H9 (cell line): Measurements from ENCODE around the gene GNPTAB. TPM values are rescaled to one million over a fixed set of nuclear protein-coding genes. Genes with fewer than 3 reads are reported as not detected.

ENCODE experiments used
- DNase-seq: peaks from one replicate; pipeline ENCODE4 v3.0.0-alpha.2; 2017
- H2AFZ ChIP-seq: one replicate; pipeline ENCODE4 v1.6.1; 2013; ENCODE audit warnings: mild to moderate bottlenecking, low read length, control low read depth, moderate library complexity
- H2AK5ac ChIP-seq: 2 replicates; pipeline ENCODE4 v1.6.1; 2013; ENCODE audit warnings: low read length, control low read depth, mixed read lengths; ENCODE audit not compliant: insufficient read length
- H2BK120ac ChIP-seq: one replicate; pipeline ENCODE4 v1.6.1; 2013; ENCODE audit warnings: low read depth, mild to moderate bottlenecking, low read length, control low read depth, inconsistent platforms; ENCODE audit not compliant: poor library complexity, severe bottlenecking
- H2BK12ac ChIP-seq: 2 replicates; pipeline ENCODE4 v1.6.1; 2013; ENCODE audit warnings: low read length, control low read depth, mixed read lengths, low read depth; ENCODE audit not compliant: insufficient read length
- H2BK15ac ChIP-seq: 2 replicates; pipeline ENCODE4 v1.6.1; 2013; ENCODE audit warnings: low read depth, low read length, control low read depth
- H2BK20ac ChIP-seq: one replicate; pipeline ENCODE4 v1.6.1; 2013; ENCODE audit warnings: low read depth, mild to moderate bottlenecking, low read length, control low read depth, inconsistent platforms; ENCODE audit not compliant: poor library complexity, severe bottlenecking
- H2BK5ac ChIP-seq: 2 replicates; pipeline ENCODE4 v1.6.1; 2013; ENCODE audit warnings: low read length, control low read depth, mixed read lengths; ENCODE audit not compliant: insufficient read length
- H3K14ac ChIP-seq: 2 replicates; pipeline ENCODE4 v1.6.1; 2013; ENCODE audit warnings: low read length, control low read depth; ENCODE audit not compliant: insufficient read depth
- H3K18ac ChIP-seq: 2 replicates; pipeline ENCODE4 v1.6.1; 2013; ENCODE audit warnings: low read depth, mild to moderate bottlenecking, mixed read lengths, low read length, control low read depth; ENCODE audit not compliant: insufficient read length
- H3K23ac ChIP-seq: 2 replicates; pipeline ENCODE4 v1.6.1; 2013; ENCODE audit warnings: low read length, control low read depth, mixed read lengths, low read depth; ENCODE audit not compliant: insufficient read length
- H3K23me2 ChIP-seq: 2 replicates; pipeline ENCODE4 v1.6.1; 2013; ENCODE audit warnings: low read depth, mild to moderate bottlenecking, mixed read lengths, low read length, control low read depth; ENCODE audit not compliant: insufficient read length, poor library complexity, severe bottlenecking
- H3K27ac ChIP-seq: 2 replicates; pipeline ENCODE4 v1.5.1; 2013; ENCODE audit warnings: low read length, control low read depth, mixed read lengths, low read depth; ENCODE audit not compliant: insufficient read length
- H3K27me3 ChIP-seq: 2 replicates; pipeline ENCODE4 v1.6.1; 2013; ENCODE audit warnings: low read length, control low read depth, inconsistent platforms; ENCODE audit not compliant: insufficient read depth
- H3K4ac ChIP-seq: 2 replicates; pipeline ENCODE4 v1.6.1; 2013; ENCODE audit warnings: low read depth, mild to moderate bottlenecking, control low read depth, inconsistent platforms, low read length, moderate library complexity
- H3K4me1 ChIP-seq: 2 replicates; pipeline ENCODE4 v1.6.1; 2013; ENCODE audit warnings: low read length, control low read depth, inconsistent platforms; ENCODE audit not compliant: insufficient read depth
- H3K4me2 ChIP-seq: 2 replicates; pipeline ENCODE4 v1.6.1; 2013; ENCODE audit warnings: low read length, control low read depth, mixed read lengths; ENCODE audit not compliant: insufficient read length, insufficient read depth
- H3K56ac ChIP-seq: 2 replicates; pipeline ENCODE4 v1.6.1; 2013; ENCODE audit warnings: low read depth, mild to moderate bottlenecking, mixed read lengths, low read length, control low read depth; ENCODE audit not compliant: insufficient read length
- H3K79me1 ChIP-seq: 2 replicates; pipeline ENCODE4 v1.6.1; 2013; ENCODE audit warnings: low read depth, mild to moderate bottlenecking, moderate library complexity, low read length, control low read depth, inconsistent platforms; ENCODE audit not compliant: insufficient read depth, poor library complexity, severe bottlenecking
- H3K79me2 ChIP-seq: 2 replicates; pipeline ENCODE4 v1.6.1; 2013; ENCODE audit warnings: low read length, control low read depth, inconsistent platforms; ENCODE audit not compliant: insufficient read depth
- H3K9ac ChIP-seq: 2 replicates; pipeline ENCODE4 v1.6.1; 2013; ENCODE audit warnings: low read length, control low read depth, mixed read lengths; ENCODE audit not compliant: insufficient read length; ENCODE audit errors: extremely low read depth
- H3K9me3 ChIP-seq: one replicate; pipeline ENCODE4 v1.6.1; 2013; ENCODE audit warnings: low read depth, low read length, inconsistent platforms; ENCODE audit not compliant: control insufficient read depth
- H3T11ph ChIP-seq: one replicate; pipeline ENCODE4 v1.6.1; 2013; ENCODE audit warnings: mild to moderate bottlenecking, low read length, control low read depth, inconsistent platforms
- H4K20me1 ChIP-seq: one replicate; pipeline ENCODE4 v1.6.1; 2013; ENCODE audit not compliant: control insufficient read depth, insufficient read length, insufficient read depth
- H4K5ac ChIP-seq: 2 replicates; pipeline ENCODE4 v1.6.1; 2013; ENCODE audit warnings: low read depth, mild to moderate bottlenecking, mixed read lengths, low read length, control low read depth; ENCODE audit not compliant: insufficient read length
- H4K8ac ChIP-seq: replicated peaks from 2 replicates; pipeline ENCODE4 v1.6.1; 2013; ENCODE audit warnings: low read length, control low read depth, mixed read lengths, low read depth; ENCODE audit not compliant: insufficient read length
- H4K91ac ChIP-seq: 2 replicates; pipeline ENCODE4 v1.6.1; 2013; ENCODE audit warnings: low read depth, mild to moderate bottlenecking, moderate library complexity, mixed read lengths, low read length, control low read depth; ENCODE audit not compliant: insufficient read length
- H3K27ac Mint-ChIP-seq, 3 experiments: 2 replicates in 2 of 3; 3 replicates in 1 of 3; pipeline ENCODE4 v1.8.0; 2020 to 2021; ENCODE audit warnings: mixed read lengths in 3 of 3, mild to moderate bottlenecking in 1 of 3, moderate library complexity in 1 of 3
- H3K27me3 Mint-ChIP-seq: 2 replicates; pipeline ENCODE4 v1.8.0; 2021; ENCODE audit warnings: low read depth, mild to moderate bottlenecking, moderate library complexity, mixed read lengths
- H3K36me3 Mint-ChIP-seq, 3 experiments: 2 replicates in 2 of 3; 3 replicates in 1 of 3; pipeline ENCODE4 v1.8.0; 2020 to 2021; ENCODE audit warnings: low read depth in 3 of 3, mixed read lengths in 3 of 3; ENCODE audit not compliant: insufficient read depth in 1 of 3
- H3K4me1 Mint-ChIP-seq, 2 experiments: 2 replicates each; pipeline ENCODE4 v1.8.0; 2020; ENCODE audit warnings: mixed read lengths in 2 of 2
- H3K4me3 Mint-ChIP-seq, 2 experiments: 2 replicates in 1 of 2; 3 replicates in 1 of 2; pipeline ENCODE4 v1.8.0; 2020 to 2021; ENCODE audit warnings: mild to moderate bottlenecking in 2 of 2, mixed read lengths in 2 of 2, moderate library complexity in 1 of 2
- H3K9me3 Mint-ChIP-seq, 2 experiments: 2 replicates in 1 of 2; 3 replicates in 1 of 2; pipeline ENCODE4 v1.8.0; 2020; ENCODE audit warnings: mild to moderate bottlenecking in 2 of 2, mixed read lengths in 2 of 2, moderate library complexity in 1 of 2
- WGBS: extraction: QIAGEN DNeasy Blood & Tissue Kit; methylation state at CpG from one replicate; pipeline ENCODE4 v1.1.7; 2013; ENCODE audit warnings: missing lambda C conversion rate, low lambda C conversion rate, mixed read lengths; ENCODE audit not compliant: insufficient read length; ENCODE audit errors: extremely low coverage; 5-methylcytosine and 5-hydroxymethylcytosine counted together
- total RNA-seq: library from RNA; stranded (reverse); gene quantifications from 2 replicates; pipeline ENCODE4 v1.2.1, GENCODE V29; 2021
- TF ChIP-seq, protein P1 (sequence below): fragments of 200-600 bp; sonication (generic); conservative IDR thresholded peaks from 3 replicates; pipeline ENCODE4 v1.8.0; 2021; ENCODE audit warnings: antibody characterized with exemption, mild to moderate bottlenecking

The GNPTAB gene
- total RNA-seq, 1 experiment from 2014 or later, result 44.3 TPM

DNA sequence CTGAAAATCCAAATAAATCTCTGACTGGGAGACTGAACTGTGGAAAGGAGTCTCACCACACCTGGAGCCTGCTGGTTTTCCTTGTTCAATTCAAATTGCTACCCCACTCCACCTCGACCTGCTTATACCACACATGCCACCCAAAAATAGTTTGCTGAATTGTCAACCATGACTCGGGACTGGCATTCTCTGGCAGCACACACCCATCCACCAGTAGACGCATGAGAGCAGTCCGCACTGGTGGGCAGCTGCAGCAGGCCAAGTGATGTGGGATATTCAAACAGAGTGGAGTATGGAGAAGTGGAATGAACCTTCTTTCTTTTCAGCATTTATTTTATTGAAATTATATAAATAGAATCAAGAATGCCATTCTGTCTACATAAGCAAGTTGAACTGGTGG lies 52.8 kb downstream of the GNPTAB start:
- no peak overlapping the region for H3K9ac ChIP-seq
- H2BK120ac ChIP-seq, result no peak overlapping the region
- no peaks in the 10 kb centered on the region for H3K9me3 ChIP-seq
- H3K18ac ChIP-seq, result no peak overlapping the region
- no peak overlapping the region for H3K56ac ChIP-seq
- no peaks in the 10 kb centered on the region for H3K23me2 ChIP-seq
- H3T11ph ChIP-seq, result no peak overlapping the region
- H3K79me1 ChIP-seq, result no peaks in the 10 kb centered on the region
- H3K4ac ChIP-seq, result no peak overlapping the region
- H2BK5ac ChIP-seq, result no peak overlapping the region
- H2AK5ac ChIP-seq, result no peak overlapping the region
- H4K8ac ChIP-seq, result no peak overlapping the region
- no peak overlapping the region for H3K4me2 ChIP-seq
- Mint-ChIP-seq H3K36me3 (peaks cover 3 to 40% (median 25%) of the 10 kb centered on the region in 3 experiments; a peak in 6 of 7 replicates), H3K9me3 (no peaks in the 10 kb centered on the region), H3K4me1 (peaks cover 0 to 7% of the 10 kb centered on the region in 2 experiments; a peak in 1 of 4 replicates), H3K4me3 (no peak overlapping the region), H3K27ac (peak overlapping the region in 1 of 3 experiments; percentile 55; a peak in 3 of 7 replicates), H3K27me3 (no peaks in the 10 kb centered on the region)
- no peaks in the 10 kb centered on the region for H3K4me1 ChIP-seq
- no CpG with 5 or more reads among the region's 4 CpGs for WGBS
- H2BK20ac ChIP-seq, result no peak overlapping the region
- TF ChIP-seq, protein P1, sequence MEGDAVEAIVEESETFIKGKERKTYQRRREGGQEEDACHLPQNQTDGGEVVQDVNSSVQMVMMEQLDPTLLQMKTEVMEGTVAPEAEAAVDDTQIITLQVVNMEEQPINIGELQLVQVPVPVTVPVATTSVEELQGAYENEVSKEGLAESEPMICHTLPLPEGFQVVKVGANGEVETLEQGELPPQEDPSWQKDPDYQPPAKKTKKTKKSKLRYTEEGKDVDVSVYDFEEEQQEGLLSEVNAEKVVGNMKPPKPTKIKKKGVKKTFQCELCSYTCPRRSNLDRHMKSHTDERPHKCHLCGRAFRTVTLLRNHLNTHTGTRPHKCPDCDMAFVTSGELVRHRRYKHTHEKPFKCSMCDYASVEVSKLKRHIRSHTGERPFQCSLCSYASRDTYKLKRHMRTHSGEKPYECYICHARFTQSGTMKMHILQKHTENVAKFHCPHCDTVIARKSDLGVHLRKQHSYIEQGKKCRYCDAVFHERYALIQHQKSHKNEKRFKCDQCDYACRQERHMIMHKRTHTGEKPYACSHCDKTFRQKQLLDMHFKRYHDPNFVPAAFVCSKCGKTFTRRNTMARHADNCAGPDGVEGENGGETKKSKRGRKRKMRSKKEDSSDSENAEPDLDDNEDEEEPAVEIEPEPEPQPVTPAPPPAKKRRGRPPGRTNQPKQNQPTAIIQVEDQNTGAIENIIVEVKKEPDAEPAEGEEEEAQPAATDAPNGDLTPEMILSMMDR, result no peak
- H4K91ac ChIP-seq, result no peak overlapping the region
- H3K79me2 ChIP-seq, result no peaks in the 10 kb centered on the region
- H3K27ac ChIP-seq, result no peak overlapping the region
- H2BK15ac ChIP-seq, result no peak overlapping the region
- no peaks in the 10 kb centered on the region for H3K27me3 ChIP-seq
- H4K20me1 ChIP-seq, result no peaks in the 10 kb centered on the region
- H3K23ac ChIP-seq, result no peak overlapping the region
- DNase-seq, result no peak
- no peak overlapping the region for H3K14ac ChIP-seq
- no peak overlapping the region for H2AFZ ChIP-seq
- no peak overlapping the region for H2BK12ac ChIP-seq
- no peak overlapping the region for H4K5ac ChIP-seq
